ENCODE measurements around the gene TBC1D2.
A peak's percentile ranks its signal among the peaks of the same experiment; 100 is the strongest.

Gene TBC1D2

GRCh38 chr9:98162613-98163012 lies 92.8 kb downstream of the TBC1D2 start:
- no peak overlapping the region for H3K4me3 Mint-ChIP-seq
- peaks cover 48% of the 10 kb centered on the region for H3K4me1 Mint-ChIP-seq
- DNase-seq (no peak), ATAC-seq (no peak)
- no peak overlapping the region for H3K27ac Mint-ChIP-seq
- H3K9me3 Mint-ChIP-seq = no peaks in the 10 kb centered on the region
- no peaks in the 10 kb centered on the region for H3K27me3 Mint-ChIP-seq

GRCh38 chr9:98161851-98162250 lies 93.6 kb downstream of the TBC1D2 start:
- Mint-ChIP-seq H3K4me3 (no peak overlapping the region), H3K27me3 (no peaks in the 10 kb centered on the region), H3K9me3 (no peaks in the 10 kb centered on the region), H3K27ac (no peak overlapping the region), H3K4me1 (peaks cover 48% of the 10 kb centered on the region)
- DNase-seq (no peak), ATAC-seq (no peak)

- H3K27me3 Mint-ChIP-seq = no peaks in the 10 kb centered on the region
- no peaks in the 10 kb centered on the region for H3K9me3 Mint-ChIP-seq
- no peak for DNase-seq
- no peak for ATAC-seq
- no peak overlapping the region for H3K4me3 Mint-ChIP-seq
- H3K4me1 Mint-ChIP-seq = peaks cover 36% of the 10 kb centered on the region
- peak overlapping the region; percentile 73 to 78 for H3K27ac Mint-ChIP-seq
Observed at GRCh38 chr9:98159790-98160189, 95.7 kb downstream of the TBC1D2 start.

GRCh38 chr9:98159301-98159700 lies 96.1 kb downstream of the TBC1D2 start:
- DNase-seq (no peak), ATAC-seq (no peak)
- H3K27me3 Mint-ChIP-seq = no peaks in the 10 kb centered on the region
- no peak overlapping the region for H3K4me3 Mint-ChIP-seq
- peaks cover 34% of the 10 kb centered on the region for H3K4me1 Mint-ChIP-seq
- peak overlapping the region; percentile 73 to 78 for H3K27ac Mint-ChIP-seq
- H3K9me3 Mint-ChIP-seq = no peaks in the 10 kb centered on the region

GRCh38 chr9:98158071-98158831 lies 97.2 kb downstream of the TBC1D2 start:
- peaks cover 23% of the 10 kb centered on the region for H3K4me1 Mint-ChIP-seq
- no peaks in the 10 kb centered on the region for H3K27me3 Mint-ChIP-seq
- H3K9me3 Mint-ChIP-seq = no peaks in the 10 kb centered on the region
- ATAC-seq (peak; percentile 86), DNase-seq (no peak)
- H3K4me3 Mint-ChIP-seq = peak overlapping the region in 1 of 2 donors; percentile 15
- H3K27ac Mint-ChIP-seq = peak overlapping the region; percentile 15 to 69

- no peak overlapping the region for H3K4me3 Mint-ChIP-seq
Observed at GRCh38 chr9:98157372-98157771, 98.1 kb downstream of the TBC1D2 start.

GRCh38 chr9:98154678-98155077 lies 100.8 kb downstream of the TBC1D2 start:
- H3K27ac Mint-ChIP-seq = no peak overlapping the region
- H3K9me3 Mint-ChIP-seq = no peaks in the 10 kb centered on the region
- no peak overlapping the region for H3K4me3 Mint-ChIP-seq
- ATAC-seq (no peak), DNase-seq (no peak)
- H3K4me1 Mint-ChIP-seq = peaks cover 17% of the 10 kb centered on the region
- no peaks in the 10 kb centered on the region for H3K27me3 Mint-ChIP-seq

More at GRCh38 chr9:98157372-98157771, 98.1 kb downstream of the TBC1D2 start:
- Mint-ChIP-seq H3K9me3 (no peaks in the 10 kb centered on the region), H3K27ac (no peak overlapping the region), H3K27me3 (no peaks in the 10 kb centered on the region), H3K4me1 (peaks cover 23% of the 10 kb centered on the region)
- DNase-seq (no peak), ATAC-seq (no peak)

GRCh38 chr9:98152526-98152925 lies 102.9 kb downstream of the TBC1D2 start:
- H3K9me3 Mint-ChIP-seq = no peaks in the 10 kb centered on the region
- ATAC-seq (no peak), DNase-seq (no peak)
- no peak overlapping the region for H3K4me3 Mint-ChIP-seq
- H3K27ac Mint-ChIP-seq = no peak overlapping the region
- H3K4me1 Mint-ChIP-seq = no peaks in the 10 kb centered on the region
- no peaks in the 10 kb centered on the region for H3K27me3 Mint-ChIP-seq

- no peaks in the 10 kb centered on the region for H3K9me3 Mint-ChIP-seq
- H3K4me3 Mint-ChIP-seq = no peak overlapping the region
- no peak overlapping the region for H3K27ac Mint-ChIP-seq
- H3K4me1 Mint-ChIP-seq = peaks cover 8% of the 10 kb centered on the region
- no peaks in the 10 kb centered on the region for H3K27me3 Mint-ChIP-seq
- ATAC-seq (no peak), DNase-seq (no peak)
Observed at GRCh38 chr9:98150721-98151120, 104.7 kb downstream of the TBC1D2 start.

GRCh38 chr9:98150164-98150563 lies 105.3 kb downstream of the TBC1D2 start:
- Mint-ChIP-seq H3K4me1 (peaks cover 8% of the 10 kb centered on the region), H3K9me3 (no peaks in the 10 kb centered on the region), H3K4me3 (no peak overlapping the region), H3K27ac (peak overlapping the region in 1 of 2 donors; percentile 76), H3K27me3 (no peaks in the 10 kb centered on the region)
- ATAC-seq (no peak), DNase-seq (no peak)

GRCh38 chr9:98149422-98149821 lies 106.0 kb downstream of the TBC1D2 start:
- Mint-ChIP-seq H3K4me3 (no peak overlapping the region), H3K4me1 (peaks cover 8% of the 10 kb centered on the region), H3K9me3 (no peaks in the 10 kb centered on the region), H3K27me3 (no peaks in the 10 kb centered on the region), H3K27ac (no peak overlapping the region)
- no peak for DNase-seq
- ATAC-seq = no peak

Data from stimulated activated naive CD8-positive, alpha-beta T cell treated with anti-CD3 and anti-CD28 coated beads, Interleukin-15, amount 100 ng/mL, for 72 hours (primary cell).